GM12864 (cell line): ENCODE results near the gene CECR2.

ENCODE experiments used
- DNase-seq: peaks from one replicate; pipeline ENCODE4 v3.0.0-alpha.2; 2011; ENCODE audit warnings: low read depth
- H3K4me3 ChIP-seq: 2 replicates; pipeline ENCODE4 v1.5.1; 2011; ENCODE audit warnings: mild to moderate bottlenecking, low read depth, low read length, control low read depth
- TF ChIP-seq, protein P1 (sequence below): IDR thresholded peaks from 2 replicates; pipeline ENCODE4 v1.5.1; 2011; ENCODE audit warnings: low read depth, mild to moderate bottlenecking, moderate library complexity, low read length, control low read depth, inconsistent platforms; ENCODE audit errors: missing control alignments

CECR2 gene

DNA sequence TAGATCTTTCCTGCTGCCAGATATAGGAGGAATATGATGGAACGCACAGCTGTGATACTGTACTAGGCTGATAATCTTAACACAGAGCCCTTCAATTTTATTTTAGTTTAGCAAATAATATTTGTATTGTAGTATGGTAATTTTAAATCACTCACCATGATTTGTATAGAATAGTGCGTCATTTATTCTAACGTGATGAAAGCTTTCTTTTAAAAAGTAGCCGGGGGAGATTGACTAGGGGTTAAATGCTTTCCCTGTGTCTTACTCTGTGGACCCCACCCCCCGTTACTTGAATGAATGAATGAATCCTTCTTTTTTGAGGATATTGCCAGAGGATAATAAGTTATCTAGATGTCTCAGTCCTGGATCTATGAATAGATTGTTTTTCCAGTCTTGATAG lies 72.1 kb downstream of the CECR2 start:
- H3K4me3 ChIP-seq = no peak overlapping the region
- no peak for DNase-seq
- TF ChIP-seq, protein P1, sequence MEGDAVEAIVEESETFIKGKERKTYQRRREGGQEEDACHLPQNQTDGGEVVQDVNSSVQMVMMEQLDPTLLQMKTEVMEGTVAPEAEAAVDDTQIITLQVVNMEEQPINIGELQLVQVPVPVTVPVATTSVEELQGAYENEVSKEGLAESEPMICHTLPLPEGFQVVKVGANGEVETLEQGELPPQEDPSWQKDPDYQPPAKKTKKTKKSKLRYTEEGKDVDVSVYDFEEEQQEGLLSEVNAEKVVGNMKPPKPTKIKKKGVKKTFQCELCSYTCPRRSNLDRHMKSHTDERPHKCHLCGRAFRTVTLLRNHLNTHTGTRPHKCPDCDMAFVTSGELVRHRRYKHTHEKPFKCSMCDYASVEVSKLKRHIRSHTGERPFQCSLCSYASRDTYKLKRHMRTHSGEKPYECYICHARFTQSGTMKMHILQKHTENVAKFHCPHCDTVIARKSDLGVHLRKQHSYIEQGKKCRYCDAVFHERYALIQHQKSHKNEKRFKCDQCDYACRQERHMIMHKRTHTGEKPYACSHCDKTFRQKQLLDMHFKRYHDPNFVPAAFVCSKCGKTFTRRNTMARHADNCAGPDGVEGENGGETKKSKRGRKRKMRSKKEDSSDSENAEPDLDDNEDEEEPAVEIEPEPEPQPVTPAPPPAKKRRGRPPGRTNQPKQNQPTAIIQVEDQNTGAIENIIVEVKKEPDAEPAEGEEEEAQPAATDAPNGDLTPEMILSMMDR = no peak

DNA sequence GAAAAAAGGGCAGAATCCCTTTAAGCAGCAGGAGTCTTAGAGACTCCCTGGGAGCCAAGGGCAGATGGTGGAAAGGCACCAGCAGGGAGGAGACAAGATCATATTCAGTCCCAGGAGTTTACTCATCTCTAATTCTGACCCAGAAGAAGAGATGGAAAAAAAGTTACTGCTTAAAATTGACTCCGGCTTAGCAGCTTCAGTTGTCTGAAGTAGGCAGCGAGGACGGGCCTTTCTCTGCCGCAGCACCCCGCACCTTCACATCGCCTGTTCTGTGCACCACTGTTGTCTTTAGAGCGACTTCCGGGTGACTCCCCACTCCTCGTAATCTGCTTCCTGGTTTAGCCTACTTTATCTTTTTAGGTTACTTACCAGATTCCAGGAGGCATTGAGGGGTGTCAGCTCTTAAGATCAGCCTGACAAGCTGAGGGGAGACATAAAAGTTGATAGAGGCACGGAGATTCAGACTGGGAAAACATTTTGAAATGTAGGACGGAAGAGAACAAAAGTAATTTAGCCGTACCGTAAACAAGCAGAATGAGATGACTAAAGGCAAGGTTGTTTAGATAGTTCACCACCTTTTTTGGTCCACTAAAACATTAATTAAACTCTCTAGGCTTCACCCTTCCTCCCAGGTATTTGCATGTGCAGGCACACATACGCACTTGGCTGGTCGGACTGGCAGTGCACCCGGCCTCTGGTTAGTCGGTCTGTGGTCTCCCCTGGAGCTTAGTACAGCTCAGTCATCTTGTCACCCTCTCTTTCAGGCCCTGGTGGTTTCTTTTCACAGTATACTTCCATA lies 74.3 kb downstream of the CECR2 start:
- no peak overlapping the region for H3K4me3 ChIP-seq
- TF ChIP-seq, protein P1 = no peak
- no peak for DNase-seq

DNA sequence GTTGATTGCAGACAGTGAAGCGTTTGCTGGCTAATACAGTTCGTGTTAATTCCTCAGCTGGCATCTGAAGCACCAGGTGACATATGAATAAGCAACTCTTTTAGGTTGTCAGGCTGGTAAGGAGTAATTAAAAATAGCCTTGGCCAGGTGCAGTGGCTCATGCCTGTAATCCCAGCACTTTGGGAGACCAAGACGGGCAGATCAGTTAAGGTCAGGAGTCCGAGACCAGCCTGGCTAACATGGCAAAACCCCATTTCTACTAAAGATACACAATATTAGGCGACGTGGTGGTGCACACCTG lies 74.9 kb downstream of the CECR2 start:
- H3K4me3 ChIP-seq = no peak overlapping the region
- DNase-seq = no peak
- TF ChIP-seq, protein P1 = no peak

GRCh38 chr22:17446698-17447097 lies 77.4 kb downstream of the CECR2 start:
- no peak overlapping the region for H3K4me3 ChIP-seq
- TF ChIP-seq, protein P1 = no peak
- no peak for DNase-seq

- TF ChIP-seq, protein P1 = no peak
- no peak overlapping the region for H3K4me3 ChIP-seq
- no peak for DNase-seq
Measured at GRCh38 chr22:17451316-17451715, 82.1 kb downstream of the CECR2 start.

DNA sequence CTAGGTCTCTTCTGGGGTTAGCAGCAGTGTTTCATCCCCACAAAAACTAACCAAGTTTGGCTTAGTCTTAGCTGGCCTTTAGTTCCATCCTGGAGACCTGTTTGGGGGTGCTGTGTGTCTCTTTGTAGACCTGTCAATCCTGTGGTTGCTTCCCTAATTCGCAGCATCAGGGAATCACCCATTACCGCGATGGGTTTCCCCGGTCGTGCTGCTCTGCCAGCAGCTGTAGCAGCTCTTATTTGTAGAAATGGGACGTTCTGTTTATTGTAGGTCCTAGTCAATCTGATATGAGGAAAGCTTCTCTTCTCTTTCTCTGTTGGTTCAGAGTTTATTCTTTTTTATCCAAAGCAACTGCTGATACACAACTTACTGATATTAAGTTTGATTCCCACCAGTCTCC lies 91.6 kb downstream of the CECR2 start:
- DNase-seq = no peak
- TF ChIP-seq, protein P1 = no peak

DNA sequence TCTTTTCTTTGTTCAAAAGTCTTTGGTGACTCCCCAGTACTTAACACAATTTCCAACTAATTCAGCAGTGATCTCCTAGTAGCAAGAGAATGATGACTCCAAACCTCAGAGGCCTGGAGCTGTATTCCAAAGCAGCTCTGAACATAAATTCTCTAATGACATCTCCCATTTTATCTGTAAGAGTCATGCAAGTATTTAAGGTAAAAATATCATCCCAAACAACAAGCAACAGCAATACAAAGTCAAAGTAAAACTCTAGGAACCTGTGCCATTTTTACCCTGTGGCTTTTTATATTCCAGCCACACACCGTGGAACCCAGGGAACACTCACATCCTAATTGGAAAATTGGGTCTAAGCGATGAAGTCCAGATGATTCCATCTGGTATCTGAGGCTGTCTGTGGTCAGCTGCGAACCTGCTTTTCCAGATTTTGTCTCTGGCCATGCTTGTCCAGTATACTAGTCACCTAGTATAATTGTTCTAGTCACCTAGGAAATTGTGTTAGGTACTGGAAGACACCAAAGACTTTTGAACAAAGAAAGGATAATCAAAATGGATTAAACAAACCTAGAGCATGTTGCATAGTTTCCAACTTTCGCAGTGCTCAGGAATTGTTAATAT lies 101.7 kb downstream of the CECR2 start:
- DNase-seq = no peak
- H3K4me3 ChIP-seq = no peak overlapping the region
- TF ChIP-seq, protein P1 = no peak

More for the DNA sequence above, 91.6 kb downstream of the CECR2 start:
- no peak overlapping the region for H3K4me3 ChIP-seq
